IPS-NIHi7 (cell line): ENCODE data around the gene GARNL3.
A peak's percentile ranks its signal among the peaks of the same experiment; 100 is the strongest.

Experiments used
- DNase-seq: peaks from one replicate; pipeline ENCODE4 v3.0.0; 2012; ENCODE audit warnings: mixed read lengths; ENCODE audit errors: extremely low spot score

The GARNL3 gene

DNA sequence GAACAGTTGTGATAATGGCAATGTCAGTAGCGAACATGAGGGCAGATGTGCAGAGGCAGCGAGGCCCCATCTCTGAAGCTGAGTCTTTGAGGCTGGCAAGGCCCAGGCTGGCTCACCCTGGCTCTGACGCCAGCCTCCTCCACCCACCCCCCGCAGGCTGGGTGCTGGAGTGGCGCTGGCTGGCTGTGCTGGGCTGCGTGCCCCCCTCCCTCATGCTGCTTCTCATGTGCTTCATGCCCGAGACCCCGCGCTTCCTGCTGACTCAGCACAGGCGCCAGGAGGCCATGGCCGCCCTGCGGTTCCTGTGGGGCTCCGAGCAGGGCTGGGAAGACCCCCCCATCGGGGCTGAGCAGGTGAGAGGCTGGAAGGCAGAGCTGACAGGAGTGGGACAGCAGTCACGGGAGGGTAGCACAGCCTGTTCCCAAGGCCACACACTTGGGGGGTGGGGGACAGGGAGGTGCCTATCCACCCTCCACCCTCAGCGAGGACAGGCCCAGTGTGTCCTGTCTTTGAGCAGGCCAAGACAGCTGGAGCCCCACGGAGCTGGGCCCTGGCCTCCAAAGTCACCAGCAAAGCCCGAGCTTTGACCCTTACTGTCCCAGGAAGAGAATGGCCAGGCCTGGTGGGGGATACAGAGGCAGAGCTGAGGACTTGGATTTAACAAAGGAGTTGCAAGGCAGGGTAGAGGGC, 138.0 kb downstream of the GARNL3 start:
- no peak for DNase-seq

DNA sequence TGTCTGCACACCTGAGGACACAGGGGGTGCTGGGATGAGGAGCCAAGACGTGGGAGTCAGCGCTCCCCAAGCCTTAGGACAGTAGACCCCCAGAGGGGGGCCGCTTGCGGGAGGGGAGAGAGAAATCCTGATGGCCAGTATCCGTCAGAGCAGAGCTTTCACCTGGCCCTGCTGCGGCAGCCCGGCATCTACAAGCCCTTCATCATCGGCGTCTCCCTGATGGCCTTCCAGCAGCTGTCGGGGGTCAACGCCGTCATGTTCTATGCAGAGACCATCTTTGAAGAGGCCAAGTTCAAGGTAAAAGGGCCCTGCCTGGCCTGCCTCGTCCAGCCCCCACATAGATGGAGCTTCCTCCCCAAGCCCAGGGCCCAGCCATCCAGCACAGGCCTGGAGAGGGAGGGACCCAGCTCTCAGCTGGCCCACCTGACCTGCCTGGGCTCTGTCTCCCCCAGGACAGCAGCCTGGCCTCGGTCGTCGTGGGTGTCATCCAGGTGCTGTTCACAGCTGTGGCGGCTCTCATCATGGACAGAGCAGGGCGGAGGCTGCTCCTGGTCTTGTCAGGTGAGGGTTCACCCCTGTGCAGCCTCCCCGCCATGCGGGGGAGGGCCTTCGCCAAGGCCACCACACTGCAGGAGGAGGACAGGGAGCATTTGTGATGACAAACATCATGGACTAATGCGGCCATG, 139.1 kb downstream of the GARNL3 start:
- no peak for DNase-seq

DNA sequence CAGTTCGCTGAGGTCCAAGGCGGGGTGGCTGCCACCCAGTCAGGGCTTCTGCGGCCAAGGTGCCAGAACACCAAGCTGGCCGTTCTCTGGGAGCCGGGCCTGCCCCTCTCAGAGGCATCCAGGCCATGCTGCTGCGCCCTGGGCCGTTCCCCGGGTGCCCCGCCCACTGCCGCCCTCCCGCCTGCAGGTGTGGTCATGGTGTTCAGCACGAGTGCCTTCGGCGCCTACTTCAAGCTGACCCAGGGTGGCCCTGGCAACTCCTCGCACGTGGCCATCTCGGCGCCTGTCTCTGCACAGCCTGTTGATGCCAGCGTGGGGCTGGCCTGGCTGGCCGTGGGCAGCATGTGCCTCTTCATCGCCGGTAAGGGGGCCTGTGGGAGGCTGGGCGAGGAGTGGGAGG, 140.1 kb downstream of the GARNL3 start:
- no peak for DNase-seq

DNA sequence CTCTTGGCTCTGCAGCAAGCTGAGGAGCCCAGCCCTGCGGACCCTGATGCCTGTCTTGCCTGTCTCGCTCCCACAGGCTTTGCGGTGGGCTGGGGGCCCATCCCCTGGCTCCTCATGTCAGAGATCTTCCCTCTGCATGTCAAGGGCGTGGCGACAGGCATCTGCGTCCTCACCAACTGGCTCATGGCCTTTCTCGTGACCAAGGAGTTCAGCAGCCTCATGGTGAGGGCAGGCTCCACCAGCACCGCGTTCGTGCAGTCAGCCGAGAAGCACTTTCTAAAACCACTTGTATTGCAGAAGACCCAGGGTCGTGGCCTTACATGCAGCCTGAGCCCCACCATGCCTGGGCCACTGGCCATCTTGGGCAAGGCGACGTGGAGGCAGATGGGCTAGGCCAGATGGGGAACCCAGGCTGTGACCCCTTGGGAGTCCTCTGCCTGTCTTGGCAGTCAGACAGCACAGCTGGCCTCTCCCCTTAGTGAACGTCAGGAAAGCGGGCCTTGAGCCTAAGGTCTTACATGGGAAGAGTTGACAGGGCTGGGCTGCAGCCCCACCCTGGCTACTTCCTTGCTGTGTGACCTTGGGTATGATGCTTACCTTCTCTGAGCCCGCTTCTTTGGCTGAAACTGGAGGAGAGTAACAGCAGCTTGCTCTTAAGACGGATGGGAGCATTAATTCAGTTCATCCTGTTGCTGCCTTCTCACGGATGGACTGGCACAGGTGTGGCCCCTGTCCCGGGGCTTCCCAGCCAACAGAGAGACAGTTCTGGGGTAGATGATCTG, 141.0 kb downstream of the GARNL3 start:
- DNase-seq: no peak

DNA sequence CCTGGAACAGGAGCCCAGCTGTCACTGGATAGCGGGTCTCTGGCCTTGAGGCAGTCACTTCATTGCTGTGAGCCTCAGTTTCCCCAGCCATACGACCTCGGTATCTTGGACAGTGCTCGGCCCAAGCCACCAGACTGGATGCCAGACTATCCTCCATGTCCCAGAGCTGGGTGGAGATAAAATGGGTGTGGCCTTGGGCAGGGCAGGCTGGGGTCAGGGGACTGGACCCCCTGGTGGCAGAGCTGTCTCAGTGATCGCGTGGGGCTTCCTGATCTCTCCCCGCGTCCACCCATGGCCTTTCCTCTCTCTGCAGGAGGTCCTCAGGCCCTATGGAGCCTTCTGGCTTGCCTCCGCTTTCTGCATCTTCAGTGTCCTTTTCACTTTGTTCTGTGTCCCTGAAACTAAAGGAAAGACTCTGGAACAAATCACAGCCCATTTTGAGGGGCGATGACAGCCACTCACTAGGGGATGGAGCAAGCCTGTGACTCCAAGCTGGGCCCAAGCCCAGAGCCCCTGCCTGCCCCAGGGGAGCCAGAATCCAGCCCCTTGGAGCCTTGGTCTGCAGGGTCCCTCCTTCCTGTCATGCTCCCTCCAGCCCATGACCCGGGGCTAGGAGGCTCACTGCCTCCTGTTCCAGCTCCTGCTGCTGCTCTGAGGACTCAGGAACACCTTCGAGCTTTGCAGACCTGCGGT, 142.4 kb downstream of the GARNL3 start:
- no peak for DNase-seq

DNA sequence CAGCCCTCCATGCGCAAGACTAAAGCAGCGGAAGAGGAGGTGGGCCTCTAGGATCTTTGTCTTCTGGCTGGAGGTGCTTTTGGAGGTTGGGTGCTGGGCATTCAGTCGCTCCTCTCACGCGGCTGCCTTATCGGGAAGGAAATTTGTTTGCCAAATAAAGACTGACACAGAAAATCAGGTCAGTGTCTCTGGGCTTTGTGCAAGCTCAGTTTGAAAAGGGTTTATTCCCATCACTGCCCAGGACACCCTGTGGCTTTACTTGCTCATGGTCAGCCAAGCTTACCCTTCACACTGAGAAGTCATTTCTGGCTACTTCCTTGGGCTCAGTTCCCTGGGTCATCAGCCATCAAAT, 142.9 kb downstream of the GARNL3 start:
- DNase-seq: no peak

DNA sequence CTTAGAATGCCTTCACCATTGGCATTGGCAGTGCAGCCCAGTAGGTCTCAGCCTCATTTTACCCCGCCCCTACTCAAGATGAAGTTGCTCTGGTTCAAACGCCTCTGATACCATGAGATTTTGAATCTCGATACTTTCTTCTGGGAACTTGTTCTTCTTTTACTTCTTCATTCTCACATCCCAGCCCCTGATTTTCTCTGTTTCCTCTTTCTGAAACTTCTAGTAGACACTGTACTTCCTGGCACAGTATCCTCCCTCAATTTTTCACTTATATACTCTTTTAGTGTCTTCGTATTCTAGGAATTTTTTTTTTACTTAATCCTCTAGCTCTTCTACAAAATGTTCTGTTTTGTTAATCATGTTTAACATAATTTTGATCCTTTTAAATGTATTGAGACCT, 146.5 kb downstream of the GARNL3 start:
- no peak for DNase-seq

DNA sequence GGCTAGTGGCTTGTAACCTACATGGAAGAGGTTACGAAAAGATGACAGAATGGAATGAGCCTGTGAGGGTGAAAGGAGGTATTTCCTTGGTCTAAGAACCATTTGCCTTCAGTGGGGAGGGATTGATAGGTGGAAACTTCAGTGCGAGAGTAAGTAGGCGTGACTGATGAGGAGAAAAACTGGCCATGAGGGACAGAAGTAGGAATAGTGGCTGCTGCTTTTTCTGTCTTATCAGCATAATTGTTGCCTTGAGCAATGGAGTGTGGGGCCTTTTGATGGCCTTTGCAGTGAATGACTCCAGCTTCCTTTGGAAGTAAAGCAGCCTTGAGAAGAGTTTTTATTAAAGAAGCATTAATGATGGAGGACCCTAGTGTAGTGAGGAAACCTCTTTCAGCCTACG, 150.6 kb downstream of the GARNL3 start:
- DNase-seq: no peak

DNA sequence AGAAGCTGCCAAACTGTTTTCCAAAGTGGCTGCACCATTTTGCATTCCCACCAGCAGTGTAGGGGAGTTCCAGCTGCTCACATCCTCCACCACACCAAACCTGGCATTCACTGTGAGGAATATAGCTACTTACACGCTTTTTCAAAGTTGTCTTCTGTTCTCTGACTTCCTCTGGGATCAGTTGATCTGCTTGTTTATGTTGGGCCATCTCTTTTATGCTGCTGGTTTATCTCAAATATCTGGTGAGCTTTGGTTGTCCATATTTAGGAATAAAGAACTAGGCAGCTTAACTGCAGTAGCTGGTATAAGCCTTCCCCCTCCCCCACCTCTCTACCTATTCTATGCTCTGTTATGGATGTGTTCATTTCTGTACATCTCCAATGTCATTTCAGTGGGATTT, 151.1 kb downstream of the GARNL3 start:
- no peak for DNase-seq

DNA sequence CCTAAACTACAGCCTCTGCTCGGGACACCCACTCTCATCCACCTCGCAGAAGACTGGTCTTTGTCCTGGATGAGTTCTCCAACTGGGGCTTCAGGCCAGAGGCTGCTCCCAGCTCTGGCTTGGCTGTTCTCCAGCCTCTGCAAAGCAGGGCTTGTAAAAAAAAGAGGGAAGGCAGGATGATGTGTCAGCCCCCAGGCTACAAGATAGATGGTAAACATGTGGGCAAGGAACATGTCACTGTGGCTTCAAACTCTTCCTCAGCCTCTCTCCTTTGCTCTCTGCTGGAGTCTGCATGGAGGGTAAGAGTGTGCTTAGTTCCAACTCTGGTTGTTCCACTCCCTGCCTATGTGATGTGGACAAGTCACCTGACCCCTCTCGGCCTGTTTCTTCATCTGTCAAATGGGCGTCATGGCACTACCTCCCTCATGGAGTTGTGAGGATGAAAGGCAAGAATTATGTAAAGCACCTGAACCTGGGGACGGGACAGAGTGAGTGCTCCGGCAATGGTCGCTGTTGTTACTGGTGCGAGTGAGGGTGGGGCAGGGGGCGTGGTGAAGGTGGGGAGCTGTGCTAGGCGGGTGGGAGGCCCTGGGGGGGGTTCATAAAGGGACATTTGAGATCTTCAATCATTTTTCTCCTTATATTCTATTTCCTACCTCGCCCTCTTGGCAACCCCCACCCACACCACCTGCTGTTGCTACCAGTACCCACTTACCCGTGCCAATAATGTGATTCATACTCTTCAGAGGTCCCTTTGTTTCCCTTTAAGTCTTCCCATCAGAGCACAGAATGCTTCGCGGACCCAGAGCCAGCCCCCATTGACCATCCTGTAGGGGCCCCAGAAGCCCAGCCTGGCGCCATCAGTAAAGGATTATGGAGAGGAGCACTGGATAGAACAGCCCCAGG, 152.8 kb downstream of the GARNL3 start:
- no peak for DNase-seq

DNA sequence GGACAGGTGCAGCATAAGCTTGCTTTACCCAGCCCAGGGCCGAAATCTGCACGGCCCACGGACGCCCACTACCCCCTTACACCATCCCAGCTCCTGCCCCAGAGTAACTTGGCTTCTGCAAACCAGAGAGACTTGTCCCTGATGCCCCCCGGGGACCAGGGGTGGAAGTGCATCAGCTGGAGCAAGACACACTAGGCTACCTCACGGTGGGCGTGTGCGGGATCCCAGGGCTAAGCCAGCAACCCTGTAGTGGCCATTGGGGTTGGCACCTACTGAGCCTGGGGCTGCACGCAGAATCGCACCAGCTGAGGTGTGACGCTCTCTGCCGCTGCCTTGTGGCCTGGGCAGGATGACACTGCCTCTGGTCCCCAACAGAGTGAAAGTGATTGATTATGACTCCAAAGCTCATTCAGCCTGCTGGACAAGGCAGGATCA, 153.5 kb downstream of the GARNL3 start:
- peak; percentile 82 for DNase-seq

DNA sequence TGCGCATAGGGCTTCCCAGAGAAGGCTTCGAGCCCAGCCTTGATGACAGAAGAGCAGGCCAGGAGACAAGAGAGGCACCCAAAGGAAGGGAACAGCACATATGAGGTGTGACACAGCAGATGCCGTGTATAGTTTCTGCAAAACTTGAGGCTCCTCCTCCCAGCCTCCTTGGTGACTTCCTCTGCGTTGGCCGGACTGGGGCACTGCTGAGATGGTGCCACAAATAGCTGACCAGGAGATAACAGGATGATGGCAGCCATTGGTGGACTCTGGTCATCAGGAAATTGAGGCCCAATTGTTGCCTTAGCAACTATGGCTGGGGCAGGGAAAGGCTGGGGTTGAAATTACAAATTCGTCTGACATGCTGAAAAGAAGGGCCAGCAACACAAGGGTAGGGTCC, 154.8 kb downstream of the GARNL3 start:
- DNase-seq: no peak

DNA sequence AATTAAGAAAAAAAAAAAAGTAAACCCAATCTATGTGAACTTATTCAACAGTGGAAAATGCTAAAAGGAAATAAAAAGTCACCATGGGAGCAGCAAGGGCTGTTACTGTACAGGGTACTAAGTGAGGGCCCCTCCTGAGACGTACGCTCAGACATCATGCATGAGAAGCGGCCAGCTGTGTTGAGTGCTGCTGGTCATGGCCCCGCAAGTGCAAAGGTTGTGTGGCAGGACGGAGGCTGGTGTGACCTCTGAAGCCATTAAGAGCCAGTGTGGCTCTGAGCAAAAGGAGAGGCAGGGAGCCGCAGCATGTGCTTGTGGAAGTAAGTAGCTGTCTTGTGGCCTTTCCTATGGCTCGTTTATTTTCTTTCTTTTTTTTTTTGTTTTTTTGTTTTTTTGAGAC, 156.5 kb downstream of the GARNL3 start:
- no peak for DNase-seq

DNA sequence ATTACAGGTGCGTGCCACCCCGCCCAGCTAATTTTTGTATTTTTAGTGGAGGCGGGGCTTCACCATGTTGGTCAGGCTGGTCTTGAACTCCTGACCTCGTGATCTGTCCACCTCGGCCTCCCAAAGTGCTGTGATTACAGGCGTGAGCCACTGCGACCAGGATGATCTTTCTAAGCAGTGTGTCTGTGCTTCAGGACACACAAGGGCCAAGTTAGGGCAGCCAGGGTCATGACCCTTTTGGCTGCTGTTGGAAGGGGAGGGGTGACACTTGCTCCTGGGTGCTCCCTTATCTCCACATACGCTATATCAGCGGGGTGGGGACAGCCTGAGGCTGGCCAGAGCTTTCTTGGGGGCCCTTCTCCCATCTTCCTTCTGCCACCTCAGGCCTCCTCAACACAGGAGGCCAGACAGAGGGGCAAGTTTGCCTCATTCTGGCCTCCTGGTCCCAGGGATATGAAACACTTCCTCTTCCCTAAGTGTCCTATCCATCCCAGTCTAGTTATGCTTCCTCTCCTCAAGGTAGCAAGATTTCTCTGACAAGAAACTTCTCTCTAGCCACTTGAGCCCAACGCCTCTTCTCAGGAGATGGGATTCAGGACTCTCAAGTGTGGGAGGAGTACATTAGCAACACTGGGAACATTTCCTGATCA, 157.7 kb downstream of the GARNL3 start:
- no peak for DNase-seq

DNA sequence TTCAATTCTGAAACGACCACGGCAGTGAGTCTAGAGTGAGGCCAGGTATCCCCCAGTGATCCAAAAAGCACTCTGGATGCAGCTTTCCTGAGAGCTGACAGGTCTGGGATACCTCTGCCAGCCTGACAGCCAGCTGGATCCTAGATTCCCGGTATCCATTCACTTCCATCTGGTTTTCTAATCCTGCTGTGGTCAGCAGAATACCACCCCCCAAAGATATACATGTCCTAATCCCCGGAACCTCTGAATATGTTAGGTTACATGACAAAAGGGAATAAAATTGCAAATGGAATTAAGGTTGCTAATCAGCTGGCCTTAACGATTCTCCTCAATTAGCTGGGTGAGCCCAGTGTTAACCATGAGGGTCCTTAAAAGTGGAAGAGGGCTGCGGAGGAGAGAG, 158.2 kb downstream of the GARNL3 start:
- no peak for DNase-seq

DNA sequence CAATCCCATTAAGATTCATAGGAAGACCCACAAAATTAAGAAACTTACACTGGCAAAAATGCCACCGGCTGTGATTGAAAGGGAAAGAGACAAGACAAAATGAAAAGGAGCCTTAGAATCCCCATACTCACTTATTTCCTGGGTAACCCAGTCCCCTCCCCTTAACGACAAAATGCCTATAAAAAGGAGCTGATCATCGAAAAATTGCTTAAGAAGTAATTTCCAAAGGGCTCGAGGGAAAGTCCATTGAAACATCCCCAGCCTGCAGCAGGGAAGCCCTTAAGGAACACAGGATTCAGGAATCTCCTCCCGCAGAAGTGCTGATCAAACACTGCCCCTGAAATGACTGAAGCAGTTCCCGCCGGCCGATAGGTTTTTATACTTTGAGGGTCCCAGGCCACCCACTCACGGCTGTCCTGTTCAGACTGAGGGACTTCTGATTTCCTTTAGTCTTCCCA, 158.9 kb downstream of the GARNL3 start:
- no peak for DNase-seq

DNA sequence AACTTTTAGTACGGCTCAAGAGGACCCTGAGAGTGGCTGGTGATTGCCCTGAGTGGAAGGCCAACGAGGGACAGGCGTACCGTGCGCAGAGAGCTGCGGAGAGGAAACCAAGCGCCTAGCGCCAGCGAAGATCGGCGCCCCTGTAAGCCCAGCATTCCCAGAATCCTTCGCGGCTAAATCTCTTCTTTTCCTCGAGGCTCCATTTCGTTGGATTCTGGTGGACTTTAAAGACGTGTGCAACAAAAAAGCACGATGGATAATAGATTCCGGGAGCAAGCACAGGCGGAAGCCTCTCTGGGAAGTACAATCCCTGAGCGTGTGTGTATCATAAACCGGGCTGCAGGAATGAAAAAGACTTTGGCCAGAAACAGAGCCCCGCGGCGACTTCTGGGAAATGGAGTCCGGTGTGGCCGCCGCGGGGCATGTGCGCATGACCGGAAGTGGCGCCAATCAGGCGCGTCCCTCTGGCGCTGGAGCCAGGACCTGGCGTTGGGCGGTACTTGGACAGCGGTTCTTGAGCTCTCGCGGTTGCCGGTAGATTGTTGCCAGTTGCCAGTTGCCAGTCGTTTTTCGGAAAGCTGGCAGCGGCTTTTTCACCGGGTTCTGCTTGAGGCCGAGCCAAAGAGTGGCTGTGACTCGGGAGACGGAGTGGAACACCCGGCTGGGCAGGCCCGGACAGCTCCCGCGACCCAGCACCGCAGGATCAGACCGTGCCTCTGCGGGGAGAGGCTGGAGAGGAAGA, 159.5 kb downstream of the GARNL3 start, which contains the start of gene ZNF79:
TSS of gene ZNF79 (plus strand) at position 449 of the 742 bp plus-strand sequence. CDS start 406 bp downstream, outside the sequence.
- DNase-seq: peak; percentile 98

DNA sequence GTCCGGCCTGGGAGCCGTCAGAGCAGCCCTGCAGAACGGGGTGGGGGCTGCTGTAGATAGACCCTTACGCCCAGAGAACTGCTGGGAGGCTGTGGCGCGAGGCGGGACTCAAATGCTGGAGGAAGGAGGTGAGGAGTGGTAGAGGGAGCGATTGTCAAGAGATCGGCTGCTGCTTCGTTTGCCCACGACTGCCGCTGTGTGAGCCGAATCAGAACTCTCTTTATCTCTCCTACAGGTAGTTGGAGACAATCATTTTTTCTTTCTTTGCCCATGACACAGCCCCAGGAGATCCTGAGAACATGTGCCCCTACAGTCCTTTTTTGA, 160.1 kb downstream of the GARNL3 start:
- DNase-seq: no peak

DNA sequence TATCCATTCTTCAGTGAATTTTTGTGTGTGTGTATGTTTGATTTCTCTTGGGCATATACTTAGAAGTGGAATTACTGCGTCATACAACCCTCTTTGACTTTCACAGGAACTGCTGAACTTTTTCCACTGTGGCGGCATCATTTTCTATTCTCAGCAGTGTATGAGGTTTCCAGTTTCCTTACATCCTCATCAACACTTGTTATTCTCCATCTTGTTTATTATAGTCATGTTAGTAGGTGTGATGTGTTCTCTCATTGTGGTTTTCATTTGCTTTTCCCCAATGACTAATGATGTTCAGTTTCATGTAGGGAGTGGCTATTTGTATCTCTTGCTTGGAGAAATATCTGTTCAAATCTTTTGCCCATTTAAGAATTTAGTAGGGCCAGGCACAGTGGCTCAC, 162.2 kb downstream of the GARNL3 start:
- DNase-seq: no peak

DNA sequence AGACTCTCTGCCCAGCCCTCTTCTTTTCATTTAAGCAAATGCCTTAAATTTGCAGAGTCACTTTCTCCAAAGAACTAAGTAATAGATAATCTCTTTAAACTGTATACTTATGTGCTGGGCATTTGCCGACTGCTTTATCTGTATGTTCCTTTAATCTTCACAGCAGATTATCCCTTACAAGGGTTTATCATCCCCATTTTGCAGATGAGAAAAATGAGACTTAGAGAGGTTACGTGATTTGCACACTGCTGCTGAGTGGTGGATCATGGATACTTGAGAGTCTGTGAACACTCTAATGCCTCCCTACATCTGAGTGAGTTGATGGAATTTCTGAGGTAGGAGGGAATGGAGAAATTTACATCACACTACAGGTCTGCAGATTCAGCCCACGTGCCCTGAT, 163.8 kb downstream of the GARNL3 start:
- no peak for DNase-seq
